Measurements from ENCODE around the gene SBNO1.
"Not testable (repeated sequence)": the region's sequence is repeated elsewhere in the genome, so short reads cannot be mapped to it uniquely, and the experiment has no call there.

The SBNO1 gene

GRCh38 chr12:123271001-123271668 is 93.5 kb downstream of the SBNO1 start:
- peak; percentile 41 to 49 for DNase-seq (ENCODE audit: low read depth in 2 of 2, low spot score in 1 of 2)

- no peak for DNase-seq (ENCODE audit: low read depth in 2 of 2, low spot score in 1 of 2)
Observed at GRCh38 chr12:123270214-123271000, 94.2 kb downstream of the SBNO1 start.

GRCh38 chr12:123269896-123270213 is 94.8 kb downstream of the SBNO1 start:
- DNase-seq (ENCODE audit: low read depth in 2 of 2, low spot score in 1 of 2), result no peak

GRCh38 chr12:123269395-123269892 is 95.2 kb downstream of the SBNO1 start:
- no peak for DNase-seq (ENCODE audit: low read depth in 2 of 2, low spot score in 1 of 2)

- no peak for DNase-seq (ENCODE audit: low read depth in 2 of 2, low spot score in 1 of 2)
Observed at GRCh38 chr12:123268850-123269249, 95.8 kb downstream of the SBNO1 start.

- DNase-seq (ENCODE audit: low read depth in 2 of 2, low spot score in 1 of 2), result no peak
Observed at GRCh38 chr12:123267991-123268843, 96.4 kb downstream of the SBNO1 start.

GRCh38 chr12:123267335-123267920 is 97.2 kb downstream of the SBNO1 start:
- DNase-seq (ENCODE audit: low read depth in 2 of 2, low spot score in 1 of 2), result no peak

GRCh38 chr12:123266679-123267277 is 97.9 kb downstream of the SBNO1 start:
- DNase-seq (ENCODE audit: low read depth in 2 of 2, low spot score in 1 of 2), result no peak

- DNase-seq (ENCODE audit: low read depth in 2 of 2, low spot score in 1 of 2), result no peak
Observed at GRCh38 chr12:123265851-123266678, 98.6 kb downstream of the SBNO1 start.

GRCh38 chr12:123264642-123265041 is 100.0 kb downstream of the SBNO1 start:
- DNase-seq (ENCODE audit: low read depth in 2 of 2, low spot score in 1 of 2), result no peak

- no peak for DNase-seq (ENCODE audit: low read depth in 2 of 2, low spot score in 1 of 2)
Observed at GRCh38 chr12:123263196-123263817, 101.3 kb downstream of the SBNO1 start.

- DNase-seq (ENCODE audit: low read depth in 2 of 2, low spot score in 1 of 2), result no peak
Observed at GRCh38 chr12:123261196-123261595, 103.5 kb downstream of the SBNO1 start.

GRCh38 chr12:123260081-123260480 is 104.6 kb downstream of the SBNO1 start:
- DNase-seq (ENCODE audit: low read depth in 2 of 2, low spot score in 1 of 2), result no peak

GRCh38 chr12:123258593-123258992 is 106.1 kb downstream of the SBNO1 start:
- DNase-seq (ENCODE audit: low read depth in 2 of 2, low spot score in 1 of 2), result no peak

- DNase-seq (ENCODE audit: low read depth in 2 of 2, low spot score in 1 of 2), result no peak
Observed at GRCh38 chr12:123254853-123255446, 109.7 kb downstream of the SBNO1 start.

GRCh38 chr12:123253641-123254459 is 110.8 kb downstream of the SBNO1 start:
- no peak for DNase-seq (ENCODE audit: low read depth in 2 of 2, low spot score in 1 of 2)

- not testable (repeated sequence) for DNase-seq (ENCODE audit: low read depth in 2 of 2, low spot score in 1 of 2)
Observed at GRCh38 chr12:123252365-123252764, 112.3 kb downstream of the SBNO1 start.

GRCh38 chr12:123251403-123252076 is 113.1 kb downstream of the SBNO1 start:
- DNase-seq (ENCODE audit: low read depth in 2 of 2, low spot score in 1 of 2), result no peak

Measured in stimulated activated CD8-positive, alpha-beta memory T cell treated with anti-CD3 and anti-CD28 coated beads, Interleukin-4, amount 100 ng/mL, for 4 hours (primary cell).